H9 (cell line): ENCODE results near the gene TRMU. TPM values are rescaled to one million over a fixed set of nuclear protein-coding genes. Genes with fewer than 3 reads are reported as not detected.

Experiments
- DNase-seq: peaks from one replicate; pipeline ENCODE4 v3.0.0-alpha.2; 2017
- H2AFZ ChIP-seq: one replicate; pipeline ENCODE4 v1.6.1; 2013; ENCODE audit warnings: mild to moderate bottlenecking, low read length, control low read depth, moderate library complexity
- H2AK5ac ChIP-seq: 2 replicates; pipeline ENCODE4 v1.6.1; 2013; ENCODE audit warnings: low read length, control low read depth, mixed read lengths; ENCODE audit not compliant: insufficient read length
- H2BK120ac ChIP-seq: one replicate; pipeline ENCODE4 v1.6.1; 2013; ENCODE audit warnings: low read depth, mild to moderate bottlenecking, low read length, control low read depth, inconsistent platforms; ENCODE audit not compliant: poor library complexity, severe bottlenecking
- H2BK12ac ChIP-seq: 2 replicates; pipeline ENCODE4 v1.6.1; 2013; ENCODE audit warnings: low read length, control low read depth, mixed read lengths, low read depth; ENCODE audit not compliant: insufficient read length
- H2BK15ac ChIP-seq: 2 replicates; pipeline ENCODE4 v1.6.1; 2013; ENCODE audit warnings: low read depth, low read length, control low read depth
- H2BK20ac ChIP-seq: one replicate; pipeline ENCODE4 v1.6.1; 2013; ENCODE audit warnings: low read depth, mild to moderate bottlenecking, low read length, control low read depth, inconsistent platforms; ENCODE audit not compliant: poor library complexity, severe bottlenecking
- H2BK5ac ChIP-seq: 2 replicates; pipeline ENCODE4 v1.6.1; 2013; ENCODE audit warnings: low read length, control low read depth, mixed read lengths; ENCODE audit not compliant: insufficient read length
- H3K14ac ChIP-seq: 2 replicates; pipeline ENCODE4 v1.6.1; 2013; ENCODE audit warnings: low read length, control low read depth; ENCODE audit not compliant: insufficient read depth
- H3K18ac ChIP-seq: 2 replicates; pipeline ENCODE4 v1.6.1; 2013; ENCODE audit warnings: low read depth, mild to moderate bottlenecking, mixed read lengths, low read length, control low read depth; ENCODE audit not compliant: insufficient read length
- H3K23ac ChIP-seq: 2 replicates; pipeline ENCODE4 v1.6.1; 2013; ENCODE audit warnings: low read length, control low read depth, mixed read lengths, low read depth; ENCODE audit not compliant: insufficient read length
- H3K23me2 ChIP-seq: 2 replicates; pipeline ENCODE4 v1.6.1; 2013; ENCODE audit warnings: low read depth, mild to moderate bottlenecking, mixed read lengths, low read length, control low read depth; ENCODE audit not compliant: insufficient read length, poor library complexity, severe bottlenecking
- H3K27ac ChIP-seq: 2 replicates; pipeline ENCODE4 v1.5.1; 2013; ENCODE audit warnings: low read length, control low read depth, mixed read lengths, low read depth; ENCODE audit not compliant: insufficient read length
- H3K27me3 ChIP-seq: 2 replicates; pipeline ENCODE4 v1.6.1; 2013; ENCODE audit warnings: low read length, control low read depth, inconsistent platforms; ENCODE audit not compliant: insufficient read depth
- H3K4ac ChIP-seq: 2 replicates; pipeline ENCODE4 v1.6.1; 2013; ENCODE audit warnings: low read depth, mild to moderate bottlenecking, control low read depth, inconsistent platforms, low read length, moderate library complexity
- H3K4me1 ChIP-seq: 2 replicates; pipeline ENCODE4 v1.6.1; 2013; ENCODE audit warnings: low read length, control low read depth, inconsistent platforms; ENCODE audit not compliant: insufficient read depth
- H3K4me2 ChIP-seq: 2 replicates; pipeline ENCODE4 v1.6.1; 2013; ENCODE audit warnings: low read length, control low read depth, mixed read lengths; ENCODE audit not compliant: insufficient read length, insufficient read depth
- H3K56ac ChIP-seq: 2 replicates; pipeline ENCODE4 v1.6.1; 2013; ENCODE audit warnings: low read depth, mild to moderate bottlenecking, mixed read lengths, low read length, control low read depth; ENCODE audit not compliant: insufficient read length
- H3K79me1 ChIP-seq: 2 replicates; pipeline ENCODE4 v1.6.1; 2013; ENCODE audit warnings: low read depth, mild to moderate bottlenecking, moderate library complexity, low read length, control low read depth, inconsistent platforms; ENCODE audit not compliant: insufficient read depth, poor library complexity, severe bottlenecking
- H3K79me2 ChIP-seq: 2 replicates; pipeline ENCODE4 v1.6.1; 2013; ENCODE audit warnings: low read length, control low read depth, inconsistent platforms; ENCODE audit not compliant: insufficient read depth
- H3K9ac ChIP-seq: 2 replicates; pipeline ENCODE4 v1.6.1; 2013; ENCODE audit warnings: low read length, control low read depth, mixed read lengths; ENCODE audit not compliant: insufficient read length; ENCODE audit errors: extremely low read depth
- H3K9me3 ChIP-seq: one replicate; pipeline ENCODE4 v1.6.1; 2013; ENCODE audit warnings: low read depth, low read length, inconsistent platforms; ENCODE audit not compliant: control insufficient read depth
- H3T11ph ChIP-seq: one replicate; pipeline ENCODE4 v1.6.1; 2013; ENCODE audit warnings: mild to moderate bottlenecking, low read length, control low read depth, inconsistent platforms
- H4K20me1 ChIP-seq: one replicate; pipeline ENCODE4 v1.6.1; 2013; ENCODE audit not compliant: control insufficient read depth, insufficient read length, insufficient read depth
- H4K5ac ChIP-seq: 2 replicates; pipeline ENCODE4 v1.6.1; 2013; ENCODE audit warnings: low read depth, mild to moderate bottlenecking, mixed read lengths, low read length, control low read depth; ENCODE audit not compliant: insufficient read length
- H4K8ac ChIP-seq: replicated peaks from 2 replicates; pipeline ENCODE4 v1.6.1; 2013; ENCODE audit warnings: low read length, control low read depth, mixed read lengths, low read depth; ENCODE audit not compliant: insufficient read length
- H4K91ac ChIP-seq: 2 replicates; pipeline ENCODE4 v1.6.1; 2013; ENCODE audit warnings: low read depth, mild to moderate bottlenecking, moderate library complexity, mixed read lengths, low read length, control low read depth; ENCODE audit not compliant: insufficient read length
- H3K27ac Mint-ChIP-seq, 3 experiments: 2 replicates in 2 of 3; 3 replicates in 1 of 3; pipeline ENCODE4 v1.8.0; 2020 to 2021; ENCODE audit warnings: mixed read lengths in 3 of 3, mild to moderate bottlenecking in 1 of 3, moderate library complexity in 1 of 3
- H3K27me3 Mint-ChIP-seq: 2 replicates; pipeline ENCODE4 v1.8.0; 2021; ENCODE audit warnings: low read depth, mild to moderate bottlenecking, moderate library complexity, mixed read lengths
- H3K36me3 Mint-ChIP-seq, 3 experiments: 2 replicates in 2 of 3; 3 replicates in 1 of 3; pipeline ENCODE4 v1.8.0; 2020 to 2021; ENCODE audit warnings: low read depth in 3 of 3, mixed read lengths in 3 of 3; ENCODE audit not compliant: insufficient read depth in 1 of 3
- H3K4me1 Mint-ChIP-seq, 2 experiments: 2 replicates each; pipeline ENCODE4 v1.8.0; 2020; ENCODE audit warnings: mixed read lengths in 2 of 2
- H3K4me3 Mint-ChIP-seq, 2 experiments: 2 replicates in 1 of 2; 3 replicates in 1 of 2; pipeline ENCODE4 v1.8.0; 2020 to 2021; ENCODE audit warnings: mild to moderate bottlenecking in 2 of 2, mixed read lengths in 2 of 2, moderate library complexity in 1 of 2
- H3K9me3 Mint-ChIP-seq, 2 experiments: 2 replicates in 1 of 2; 3 replicates in 1 of 2; pipeline ENCODE4 v1.8.0; 2020; ENCODE audit warnings: mild to moderate bottlenecking in 2 of 2, mixed read lengths in 2 of 2, moderate library complexity in 1 of 2
- WGBS: extraction: QIAGEN DNeasy Blood & Tissue Kit; methylation state at CpG from one replicate; pipeline ENCODE4 v1.1.7; 2013; ENCODE audit warnings: missing lambda C conversion rate, low lambda C conversion rate, mixed read lengths; ENCODE audit not compliant: insufficient read length; ENCODE audit errors: extremely low coverage; 5-methylcytosine and 5-hydroxymethylcytosine counted together
- total RNA-seq: library from RNA; stranded (reverse); gene quantifications from 2 replicates; pipeline ENCODE4 v1.2.1, GENCODE V29; 2021
- TF ChIP-seq, protein P1 (sequence below): fragments of 200-600 bp; sonication (generic); conservative IDR thresholded peaks from 3 replicates; pipeline ENCODE4 v1.8.0; 2021; ENCODE audit warnings: antibody characterized with exemption, mild to moderate bottlenecking

Gene TRMU
- total RNA-seq, 1 experiment from 2014 or later: 86.3 TPM

DNA sequence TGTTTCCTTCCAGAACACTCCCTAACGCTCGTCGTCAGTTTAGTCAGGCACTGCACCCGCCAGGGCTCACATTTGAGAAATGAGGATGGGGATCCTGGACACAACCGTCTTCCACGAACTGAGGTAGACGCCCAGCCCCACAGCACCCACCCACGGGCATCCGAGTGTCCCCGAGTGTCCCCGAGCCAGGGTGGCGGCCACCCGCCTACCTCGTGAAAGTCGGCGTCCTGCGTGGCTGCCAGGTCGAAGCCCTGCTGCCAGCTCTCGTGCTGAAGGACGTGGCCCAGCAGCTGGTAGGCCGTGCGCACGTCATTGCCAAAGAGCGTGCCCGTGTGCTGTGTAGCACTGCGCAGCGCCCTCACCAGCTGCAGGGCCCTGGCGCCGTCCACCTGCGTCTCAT is 53.6 kb downstream of the TRMU start:
- H2BK15ac ChIP-seq: no peak overlapping the region
- H3K56ac ChIP-seq: no peak overlapping the region
- H2BK120ac ChIP-seq: no peak overlapping the region
- no peak overlapping the region for H3K14ac ChIP-seq
- no peaks in the 10 kb centered on the region for H4K20me1 ChIP-seq
- no peak overlapping the region for H2BK20ac ChIP-seq
- Mint-ChIP-seq H3K36me3 (peaks cover 0 to 17% (median 12%) of the 10 kb centered on the region in 3 experiments; a peak in 3 of 7 replicates), H3K27me3 (no peaks in the 10 kb centered on the region), H3K4me3 (no peak overlapping the region), H3K27ac (no peak overlapping the region), H3K9me3 (no peaks in the 10 kb centered on the region), H3K4me1 (peaks cover 2 to 6% of the 10 kb centered on the region in 2 experiments; a peak in 3 of 4 replicates)
- H3T11ph ChIP-seq: no peak overlapping the region
- no peak overlapping the region for H2AFZ ChIP-seq
- H4K91ac ChIP-seq: no peak overlapping the region
- H4K8ac ChIP-seq: no peak overlapping the region
- no peaks in the 10 kb centered on the region for H3K27me3 ChIP-seq
- H3K27ac ChIP-seq: no peak overlapping the region
- H3K79me2 ChIP-seq: no peaks in the 10 kb centered on the region
- H3K18ac ChIP-seq: no peak overlapping the region
- no peaks in the 10 kb centered on the region for H3K79me1 ChIP-seq
- no peak overlapping the region for H3K23ac ChIP-seq
- TF ChIP-seq, protein P1, sequence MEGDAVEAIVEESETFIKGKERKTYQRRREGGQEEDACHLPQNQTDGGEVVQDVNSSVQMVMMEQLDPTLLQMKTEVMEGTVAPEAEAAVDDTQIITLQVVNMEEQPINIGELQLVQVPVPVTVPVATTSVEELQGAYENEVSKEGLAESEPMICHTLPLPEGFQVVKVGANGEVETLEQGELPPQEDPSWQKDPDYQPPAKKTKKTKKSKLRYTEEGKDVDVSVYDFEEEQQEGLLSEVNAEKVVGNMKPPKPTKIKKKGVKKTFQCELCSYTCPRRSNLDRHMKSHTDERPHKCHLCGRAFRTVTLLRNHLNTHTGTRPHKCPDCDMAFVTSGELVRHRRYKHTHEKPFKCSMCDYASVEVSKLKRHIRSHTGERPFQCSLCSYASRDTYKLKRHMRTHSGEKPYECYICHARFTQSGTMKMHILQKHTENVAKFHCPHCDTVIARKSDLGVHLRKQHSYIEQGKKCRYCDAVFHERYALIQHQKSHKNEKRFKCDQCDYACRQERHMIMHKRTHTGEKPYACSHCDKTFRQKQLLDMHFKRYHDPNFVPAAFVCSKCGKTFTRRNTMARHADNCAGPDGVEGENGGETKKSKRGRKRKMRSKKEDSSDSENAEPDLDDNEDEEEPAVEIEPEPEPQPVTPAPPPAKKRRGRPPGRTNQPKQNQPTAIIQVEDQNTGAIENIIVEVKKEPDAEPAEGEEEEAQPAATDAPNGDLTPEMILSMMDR: no peak
- no peak overlapping the region for H3K4ac ChIP-seq
- no peak overlapping the region for H4K5ac ChIP-seq
- no peaks in the 10 kb centered on the region for H3K9me3 ChIP-seq
- H2BK5ac ChIP-seq: no peak overlapping the region
- no peak overlapping the region for H2BK12ac ChIP-seq
- H3K9ac ChIP-seq: no peak overlapping the region
- H2AK5ac ChIP-seq: no peak overlapping the region
- no peak for DNase-seq
- WGBS: no CpG with 5 or more reads among the region's 30 CpGs
- no peaks in the 10 kb centered on the region for H3K4me1 ChIP-seq
- no peak overlapping the region for H3K4me2 ChIP-seq
- H3K23me2 ChIP-seq: no peaks in the 10 kb centered on the region
